ENCODE measurements around the gene ARHGEF11.

GRCh38 chr1:156999596-157000320 is 45.8 kb downstream of the ARHGEF11 start:
- no peak for TF ChIP-seq CTCF (IDR thresholded peaks at IDR 0.05)
- no peak for TF ChIP-seq EZH2 (IDR thresholded peaks at IDR 0.05; ENCODE audit: borderline replicate concordance, insufficient read depth, low read depth, low read length, poor library complexity, severe bottlenecking)

Measured in B cell (primary cell).